Spleen (tissue), 7 donors: Measurements from ENCODE around the gene PCGF5.

Experiments used
- CTCF ChIP-seq, 11 experiments: fragments of 200-600 bp in 7 of 11; fragments of 450-650 bp in 4 of 11; sonication (generic) in 4 of 11; IDR thresholded peaks in 8 of 11; conservative IDR thresholded peaks in 3 of 11; 1 replicate in 7 of 11; 2 replicates in 4 of 11; pipeline versions ENCODE4 v1.4.0 to v1.8.0; 2016 to 2021; ENCODE audit warnings: antibody characterized with exemption in 11 of 11, inconsistent platforms in 4 of 11, mild to moderate bottlenecking in 1 of 11
- POLR2AphosphoS5 ChIP-seq, 3 donors: sonication (generic); formaldehyde crosslinking; IDR thresholded peaks; one replicate each; pipeline ENCODE4 v1.5.1; 2017; ENCODE audit warnings: antibody characterized with exemption in 3 of 3
- donor health status: DM: no; HTN: no; CAD: no; lungs with moderate emphysema.
- donor health status: DM: no; HTN: no; CAD: no.
- donor health status: DM: no; HTN: no; CAD: no.

GRCh38 chr10:91298224-91298871 is 77.9 kb downstream of the PCGF5 start:
- TF ChIP-seq CTCF (IDR thresholded peaks at IDR 0.05 in 8 of 11, conservative IDR thresholded peaks at IDR 0.05 in 3 of 11) (peak; percentile 61 to 89 (median 80)), POLR2AphosphoS5 (IDR thresholded peaks at IDR 0.05) (peak; percentile 31 to 46 (median 37))
